Endothelial cell of umbilical vein (primary cell): ENCODE data around the gene PSENEN. TPM values are rescaled to one million over a fixed set of nuclear protein-coding genes. Genes with fewer than 3 reads are reported as not detected.

Source experiments
- BruUV-seq: library from RNA; stranded (reverse); fragments of 400-500 nt; replicated peaks from 2 replicates; lab custom pipeline; 2021; lab: Mats Ljungman, UMichigan
- CTCF ChIA-PET: fragments of 300-600, 350-600 bp; sonication (Branson Sonifier 250); formaldehyde crosslinking; loops from one replicate; lab custom pipeline; 2021; ENCODE audit warnings: antibody characterized with exemption, inconsistent platforms; lab: Charles Lee
- POLR2A ChIA-PET: fragments of 300-600, 350-600 bp; sonication (Branson Sonifier 250); formaldehyde crosslinking; loops from one replicate; lab custom pipeline; 2021; ENCODE audit warnings: antibody characterized with exemption, inconsistent platforms; lab: Charles Lee
- DNase-seq: peaks from one replicate; pipeline ENCODE4 v3.0.0-alpha.2; 2011; ENCODE audit warnings: low read depth, low spot score
- FAIRE-seq: peaks from 2 replicates; lab custom pipeline; 2011; peaks lifted over from hg19 to GRCh38; lab: Jason Lieb, UNC
- H2AFZ ChIP-seq: 2 replicates; pipeline ENCODE4 v1.6.0; 2012; ENCODE audit warnings: low read depth, low read length, control low read depth, inconsistent platforms
- H3K27ac ChIP-seq: 2 replicates; pipeline ENCODE4 v1.5.1; 2011; ENCODE audit warnings: low read depth, mild to moderate bottlenecking, control low read depth, low read length, moderate library complexity; ENCODE audit not compliant: insufficient read depth
- H3K27me3 ChIP-seq, 2 experiments: 2 replicates each; pipeline versions ENCODE4 v1.6.0 to v1.6.1; 2011; ENCODE audit warnings: low read length in 2 of 2, mixed read lengths in 1 of 2; ENCODE audit not compliant: control insufficient read depth in 2 of 2, insufficient read depth in 2 of 2
- H3K36me3 ChIP-seq, 2 experiments: 2 replicates in 1 of 2; 3 replicates in 1 of 2; pipeline ENCODE4 v1.5.1; 2011; ENCODE audit warnings: low read length in 2 of 2, mild to moderate bottlenecking in 1 of 2, moderate library complexity in 1 of 2; ENCODE audit not compliant: control insufficient read depth in 2 of 2, insufficient read depth in 2 of 2; ENCODE audit errors: extremely low read depth in 1 of 2
- H3K4me1 ChIP-seq: 3 replicates; pipeline ENCODE4 v1.5.1; 2011; ENCODE audit warnings: mild to moderate bottlenecking, low read length; ENCODE audit not compliant: control insufficient read depth, insufficient read depth; ENCODE audit errors: extremely low read depth
- H3K4me2 ChIP-seq: 2 replicates; pipeline ENCODE4 v1.6.1; 2011; ENCODE audit warnings: low read length, control low read depth, mixed read lengths; ENCODE audit not compliant: insufficient read depth
- H3K4me3 ChIP-seq, 3 experiments: fragments of 200-600 bp in 1 of 3; sonication (generic), shearing (Covaris generic) in 1 of 3; replicated peaks in 1 of 3; 2 replicates each; pipeline ENCODE4 v1.5.1; 2011 to 2016; ENCODE audit warnings: control low read depth in 3 of 3, low read length in 3 of 3, mild to moderate bottlenecking in 2 of 3, inconsistent platforms in 1 of 3, low read depth in 1 of 3, moderate library complexity in 1 of 3; ENCODE audit not compliant: insufficient read depth in 1 of 3
- H3K79me2 ChIP-seq: 2 replicates; pipeline ENCODE4 v1.6.0; 2012; ENCODE audit warnings: low read length, inconsistent platforms; ENCODE audit not compliant: control insufficient read depth, insufficient read depth
- H3K9ac ChIP-seq: replicated peaks from 2 replicates; pipeline ENCODE3; 2011; ENCODE audit warnings: low read length, control low read depth; ENCODE audit not compliant: insufficient read depth; ENCODE audit errors: extremely low read depth
- H3K9me1 ChIP-seq: replicated peaks from 3 replicates; pipeline ENCODE4 v1.6.0; 2011; ENCODE audit warnings: mild to moderate bottlenecking, low read length; ENCODE audit not compliant: control insufficient read depth, insufficient read depth; ENCODE audit errors: extremely low read depth
- H3K9me3 ChIP-seq: replicated peaks from 2 replicates; pipeline ENCODE4 v1.5.1; 2012; ENCODE audit warnings: low read length, inconsistent platforms; ENCODE audit not compliant: control insufficient read depth, insufficient read depth
- H4K20me1 ChIP-seq: replicated peaks from 2 replicates; pipeline ENCODE3; 2011; ENCODE audit warnings: mild to moderate bottlenecking, low read length; ENCODE audit not compliant: control insufficient read depth, insufficient read depth; ENCODE audit errors: extremely low read depth
- CTCF ChIP-seq, 2 donors: IDR thresholded peaks; 1 replicate in 1 of 2; 2 replicates in 1 of 2; pipeline ENCODE4 v1.5.1; 2011; ENCODE audit warnings: low read length in 2 of 2, mild to moderate bottlenecking in 2 of 2, moderate library complexity in 2 of 2, control low read depth in 1 of 2, inconsistent platforms in 1 of 2, low read depth in 1 of 2; ENCODE audit not compliant: insufficient read depth in 1 of 2; ENCODE audit errors: extremely low read depth in 1 of 2
- EZH2 ChIP-seq: IDR thresholded peaks from 2 replicates; pipeline ENCODE4 v1.6.1; 2012; ENCODE audit warnings: borderline replicate concordance, low read depth, mild to moderate bottlenecking, moderate library complexity, low read length, inconsistent platforms; ENCODE audit not compliant: severe bottlenecking
- FOS ChIP-seq: IDR thresholded peaks from 2 replicates; pipeline ENCODE4 v1.6.1; 2011; ENCODE audit warnings: mild to moderate bottlenecking, low read length, moderate library complexity, borderline replicate concordance; ENCODE audit not compliant: insufficient read depth
- GATA2 ChIP-seq: IDR thresholded peaks from 2 replicates; pipeline ENCODE4 v1.7.0; 2011; ENCODE audit warnings: low read depth, mild to moderate bottlenecking, moderate library complexity, mixed read lengths, low read length; ENCODE audit not compliant: insufficient read length, insufficient read depth
- JUN ChIP-seq: IDR thresholded peaks from 2 replicates; pipeline ENCODE4 v1.6.1; 2011; ENCODE audit warnings: borderline replicate concordance, low read depth; ENCODE audit not compliant: insufficient read length, insufficient read depth
- MYC ChIP-seq: IDR thresholded peaks from one replicate; pipeline ENCODE4 v1.6.1; 2011; ENCODE audit warnings: mild to moderate bottlenecking, low read depth, low read length
- POLR2A ChIP-seq: IDR thresholded peaks from 2 replicates; pipeline ENCODE4 v1.6.1; 2012; ENCODE audit warnings: low read depth, mild to moderate bottlenecking, control low read depth, low read length
- POLR2AphosphoS5 ChIP-seq: IDR thresholded peaks from 2 replicates; pipeline ENCODE4 v1.6.1; 2012; ENCODE audit warnings: low read depth, mild to moderate bottlenecking, control low read depth, low read length, moderate library complexity; ENCODE audit not compliant: insufficient read depth
- dilution Hi-C: fragments of 300-500 bp; cut with MboI; formaldehyde crosslinking; loops from one replicate; pipeline ENCODE4 v1.15.0; 2019; ENCODE audit warnings: low sequenced_read_pairs; ENCODE audit not compliant: extremely low pct_ligation_motif_present
- intact Hi-C: fragments of 100-400 bp; cut with micrococcal nuclease; formaldehyde crosslinking; loops from one replicate; pipeline ENCODE4 v1.10.0; 2022
- polyA plus RNA-seq, 4 experiments: library from polyadenylated mRNA; depleted of rRNA in 3 of 4; stranded (reverse) in 3 of 4; unstranded in 1 of 4; fragments of >200 nt; gene quantifications; 2 replicates each; pipeline versions ENCODE4 v1.2.1 to v1.2.3, GENCODE V29; 2011 to 2012; ENCODE audit warnings: missing spikeins in 1 of 4
- total RNA-seq: library from RNA; stranded (reverse); gene quantifications from 2 replicates; pipeline ENCODE4 v1.2.3, GENCODE V29; 2021
- TF ChIP-seq, protein P1 (sequence below): IDR thresholded peaks from 2 replicates; pipeline ENCODE4 v1.6.1; 2011; ENCODE audit not compliant: insufficient read depth, insufficient read length

Gene PSENEN
- total and polyA plus RNA-seq, 2 donors (not counting 3 experiments of a cell fraction or from before 2014, with no cell fraction given): 60.0 to 70.1 TPM

DNA sequence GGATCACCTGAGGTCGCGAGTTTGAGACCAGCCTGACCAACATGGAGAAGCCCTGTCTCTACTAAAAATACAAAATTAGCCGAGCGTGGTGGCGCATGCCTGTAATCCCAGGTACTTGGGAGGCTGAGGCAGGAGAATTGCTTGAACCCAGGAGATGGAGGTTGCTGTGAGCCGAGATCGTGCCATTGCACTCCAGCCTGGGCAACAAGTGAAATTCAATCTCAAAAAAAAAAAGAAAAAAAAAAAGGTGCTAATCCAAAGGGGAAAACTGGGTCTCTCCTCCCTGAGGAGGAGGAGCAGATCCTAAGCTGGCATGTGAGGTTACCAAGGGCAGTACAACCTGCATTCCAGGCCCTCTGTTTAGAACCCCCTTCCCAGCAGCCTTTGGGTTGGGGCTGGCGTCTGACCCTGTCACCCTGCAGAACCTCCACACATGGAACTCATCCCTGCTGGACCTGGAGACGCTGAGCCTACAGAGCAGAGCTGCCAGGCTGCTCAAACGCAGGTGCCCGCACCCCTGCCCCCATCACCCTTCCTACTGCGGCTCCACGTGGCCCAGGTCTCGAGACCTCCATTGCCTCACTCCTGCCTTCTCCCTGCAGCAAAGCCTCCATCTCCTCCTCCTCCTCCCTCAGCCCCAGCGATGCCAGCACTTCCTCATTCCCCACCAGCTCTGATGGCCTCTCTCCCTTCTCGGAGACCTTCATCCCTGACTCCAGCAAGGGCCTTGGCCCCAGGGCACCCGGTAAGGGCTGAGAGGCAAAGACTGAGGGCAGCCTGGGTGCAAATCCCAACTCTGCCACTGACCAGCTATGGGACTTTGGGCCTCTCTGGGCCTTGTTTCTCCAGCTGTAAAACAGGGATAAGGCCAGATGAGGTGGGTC, 19.2 kb downstream of the PSENEN start:
- peaks cover 3 to 7% of the 10 kb centered on the region in 2 experiments for H3K36me3 ChIP-seq
- no peak overlapping the region for H3K4me2 ChIP-seq
- no peaks in the 10 kb centered on the region for H4K20me1 ChIP-seq
- no peaks in the 10 kb centered on the region for H3K9me3 ChIP-seq
- no peaks in the 10 kb centered on the region for H3K27me3 ChIP-seq
- CTCF ChIA-PET: no interaction called here
- intact Hi-C loops (no loop called here), dilution Hi-C loops (no loop called here)
- FAIRE-seq (no peak), DNase-seq (no peak)
- H3K9me1 ChIP-seq: no peaks in the 10 kb centered on the region
- peaks cover 2% of the 10 kb centered on the region for H3K79me2 ChIP-seq
- no TSS peak for BruUV-seq
- H3K9ac ChIP-seq: no peak overlapping the region
- H3K4me3 ChIP-seq: no peak overlapping the region
- H3K4me1 ChIP-seq: no peaks in the 10 kb centered on the region
- no peak overlapping the region for H2AFZ ChIP-seq
- TF ChIP-seq, protein P1, sequence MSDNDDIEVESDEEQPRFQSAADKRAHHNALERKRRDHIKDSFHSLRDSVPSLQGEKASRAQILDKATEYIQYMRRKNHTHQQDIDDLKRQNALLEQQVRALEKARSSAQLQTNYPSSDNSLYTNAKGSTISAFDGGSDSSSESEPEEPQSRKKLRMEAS: no peak
- TF ChIP-seq GATA2 (no peak), POLR2AphosphoS5 (no peak), JUN (no peak), POLR2A (no peak), FOS (no peak), CTCF (IDR thresholded peaks at IDR 0.05; ENCODE audit: extremely low read depth in 1 of 2, insufficient read depth in 1 of 2, low read depth in 1 of 2, low read length in 2 of 2) (no peak), MYC (no peak), EZH2 (no peak)
- H3K27ac ChIP-seq: no peak overlapping the region
- POLR2A ChIA-PET: no interaction called here
